Measurements from ENCODE around the gene PDE3A.
A peak's percentile ranks its signal among the peaks of the same experiment; 100 is the strongest.

GRCh38 chr12:20376984-20377383 lies 8.6 kb downstream of the PDE3A start:
- TF ChIP-seq CTCF (IDR thresholded peaks at IDR 0.05) (peak in 1 of 4 experiments; percentile 41), POLR2AphosphoS5 (IDR thresholded peaks at IDR 0.05) (no peak)

Measured in prostate gland (tissue), 2 donors.